GM13977 (cell line): ENCODE data around the gene PATZ1.

Source experiments
- DNase-seq: peaks from one replicate; pipeline ENCODE4 v3.0.0; 2012; ENCODE audit warnings: low spot score
- CTCF ChIP-seq: IDR thresholded peaks from 2 replicates; pipeline ENCODE4 v1.5.1; 2012; ENCODE audit warnings: mild to moderate bottlenecking, control low read depth; ENCODE audit not compliant: insufficient read depth; ENCODE audit errors: extremely low read depth, missing control alignments
- in situ Hi-C: fragments of 300-500 bp; cut with MboI; formaldehyde crosslinking; loops from one replicate; pipeline ENCODE4 v1.12.0; 2022; ENCODE audit warnings: low sequenced_read_pairs, low pct_unique_long_range_greater_than_20kb, mixed read lengths, inconsistent platforms; ENCODE audit not compliant: unreplicated experiment

PATZ1 gene

GRCh38 chr22:31337178-31337577 lies 9.0 kb downstream of the PATZ1 start:
- no peak for TF ChIP-seq CTCF
- in situ Hi-C loops, result no loop called here
- DNase-seq, result no peak

GRCh38 chr22:31334329-31334728 lies 11.8 kb downstream of the PATZ1 start:
- in situ Hi-C loops, result no loop called here
- no peak for TF ChIP-seq CTCF
- no peak for DNase-seq

GRCh38 chr22:31333641-31334040 lies 12.5 kb downstream of the PATZ1 start:
- no peak for TF ChIP-seq CTCF
- in situ Hi-C loops, result no loop called here
- DNase-seq, result no peak

GRCh38 chr22:31332886-31333285 lies 13.3 kb downstream of the PATZ1 start:
- no peak for TF ChIP-seq CTCF
- in situ Hi-C loops, result no loop called here
- DNase-seq, result no peak

- in situ Hi-C loops, result no loop called here
- TF ChIP-seq CTCF, result no peak
- no peak for DNase-seq
These were observed 14.1 kb downstream of the PATZ1 start for GRCh38 chr22:31332010-31332409.

- in situ Hi-C loops, result no loop called here
- TF ChIP-seq CTCF, result no peak
- no peak for DNase-seq
These were observed 16.5 kb downstream of the PATZ1 start for GRCh38 chr22:31329453-31330215.
